GM23248 (cell line): Measurements from ENCODE around the gene GRM7. TPM values are rescaled to one million over a fixed set of nuclear protein-coding genes. Genes with fewer than 3 reads are reported as not detected.

Source experiments
- DNase-seq: peaks from one replicate; pipeline ENCODE4 v3.0.0-alpha.2; 2015
- H2AFZ ChIP-seq: fragments of 200-600 bp; sonication (generic); 2 replicates; pipeline ENCODE4 v1.6.1; 2016; ENCODE audit warnings: antibody characterized with exemption
- H3F3A ChIP-seq: fragments of 200-600 bp; sonication (generic); 2 replicates; pipeline ENCODE4 v1.6.1; 2016; ENCODE audit warnings: mild to moderate bottlenecking, antibody characterized with exemption, mixed run types; ENCODE audit not compliant: insufficient read depth
- H3K27ac ChIP-seq: fragments of 200-600 bp; sonication (generic); 2 replicates; pipeline ENCODE4 v1.5.1; 2016; ENCODE audit warnings: mild to moderate bottlenecking
- H3K27me3 ChIP-seq: fragments of 200-600 bp; sonication (generic); replicated peaks from 2 replicates; pipeline ENCODE4 v1.6.1; 2016; ENCODE audit warnings: mild to moderate bottlenecking; ENCODE audit not compliant: insufficient read depth
- H3K36me3 ChIP-seq: fragments of 200-600 bp; sonication (generic); 2 replicates; pipeline ENCODE4 v1.6.1; 2016; ENCODE audit warnings: low read depth, mild to moderate bottlenecking
- H3K4me1 ChIP-seq: fragments of 200-600 bp; sonication (generic); 2 replicates; pipeline ENCODE4 v1.6.1; 2016; ENCODE audit warnings: mild to moderate bottlenecking; ENCODE audit not compliant: insufficient read depth
- H3K4me2 ChIP-seq: fragments of 200-600 bp; sonication (generic); one replicate; pipeline ENCODE4 v1.6.1; 2016; ENCODE audit warnings: mild to moderate bottlenecking; ENCODE audit not compliant: unreplicated experiment
- H3K4me3 ChIP-seq: fragments of 200-600 bp; sonication (generic); 2 replicates; pipeline ENCODE4 v1.5.1; 2016; ENCODE audit warnings: mild to moderate bottlenecking
- H3K79me2 ChIP-seq: fragments of 200-600 bp; sonication (generic); 2 replicates; pipeline ENCODE4 v1.6.1; 2016; ENCODE audit warnings: mild to moderate bottlenecking; ENCODE audit not compliant: insufficient read depth
- H3K9ac ChIP-seq: fragments of 200-600 bp; sonication (generic); 2 replicates; pipeline ENCODE4 v1.6.1; 2016; ENCODE audit warnings: mild to moderate bottlenecking
- H3K9me2 ChIP-seq: fragments of 200-600 bp; sonication (generic); 2 replicates; pipeline ENCODE4 v1.6.1; 2016; ENCODE audit warnings: mixed run types, mild to moderate bottlenecking, moderate library complexity; ENCODE audit not compliant: insufficient read depth
- H3K9me3 ChIP-seq: fragments of 200-600 bp; sonication (generic); one replicate; pipeline ENCODE4 v1.6.1; 2017; ENCODE audit warnings: low read depth
- H4K20me1 ChIP-seq: fragments of 200-600 bp; sonication (generic); 2 replicates; pipeline ENCODE4 v1.6.0; 2016; ENCODE audit not compliant: insufficient read depth
- EZH2 ChIP-seq: fragments of 200-600 bp; sonication (generic); IDR thresholded peaks from 2 replicates; pipeline ENCODE4 v1.6.1; 2018; ENCODE audit warnings: antibody characterized with exemption, mild to moderate bottlenecking; ENCODE audit not compliant: insufficient read depth, poor library complexity, severe bottlenecking
- EZH2phosphoT487 ChIP-seq: fragments of 200-600 bp; sonication (generic); IDR thresholded peaks from 2 replicates; pipeline ENCODE4 v1.6.1; 2018; ENCODE audit warnings: antibody characterized with exemption, moderate library complexity, mild to moderate bottlenecking, low read depth; ENCODE audit not compliant: insufficient read depth
- WGBS, 2 experiments: methylation state at CpG; one replicate each; pipeline ENCODE4 v1.1.6; 2015 to 2017; ENCODE audit warnings: low lambda C conversion rate in 2 of 2, low coverage in 1 of 2; ENCODE audit errors: missing lambda C conversion rate in 2 of 2; 5-methylcytosine and 5-hydroxymethylcytosine counted together
- in situ Hi-C: fragments of 300-500 bp; cut with MboI; formaldehyde crosslinking; loops from 2 replicates; pipeline ENCODE4 v1.15.0; 2020
- polyA plus RNA-seq: library from polyadenylated mRNA; unstranded; fragments of >200 nt; fragmentation: Nextera tagmentation; extraction: Ambion mirVana; gene quantifications from 2 replicates; pipeline ENCODE4 v1.2.1, GENCODE V29; 2016
- total RNA-seq: library from RNA; depleted of rRNA; stranded (reverse); fragments of >200 nt; shearing (Covaris generic); gene quantifications from 2 replicates; pipeline ENCODE4 v1.2.3, GENCODE V29; 2014

GRM7 gene
- total and polyA plus RNA-seq, 2 experiments from 2014 or later, result not detected

- 48 to 54% methylated on average over 7 of the region's 7 CpGs for WGBS, 2 experiments
- no peaks in the 10 kb centered on the region for H3K79me2 ChIP-seq
- no peak overlapping the region for H3K4me2 ChIP-seq
- H3K27me3 ChIP-seq, result no peaks in the 10 kb centered on the region
- TF ChIP-seq EZH2, result no peak
- TF ChIP-seq EZH2phosphoT487, result no peak
- H3K4me3 ChIP-seq, result no peak overlapping the region
- H3K9me2 ChIP-seq, result no peaks in the 10 kb centered on the region
- H3F3A ChIP-seq, result no peaks in the 10 kb centered on the region
- H3K4me1 ChIP-seq, result no peaks in the 10 kb centered on the region
- no peak overlapping the region for H2AFZ ChIP-seq
- H3K27ac ChIP-seq, result no peak overlapping the region
- no peaks in the 10 kb centered on the region for H4K20me1 ChIP-seq
- in situ Hi-C loops, result no loop called here
- no peaks in the 10 kb centered on the region for H3K36me3 ChIP-seq
- DNase-seq, result no peak
- H3K9me3 ChIP-seq, result no peaks in the 10 kb centered on the region
- H3K9ac ChIP-seq, result no peak overlapping the region
These were observed 432.4 kb downstream of the GRM7 start for GRCh38 chr3:7293286-7293685.

GRCh38 chr3:7305561-7305960, 444.6 kb downstream of the GRM7 start:
- no peak overlapping the region for H2AFZ ChIP-seq
- H3K4me2 ChIP-seq, result no peak overlapping the region
- H3F3A ChIP-seq, result no peaks in the 10 kb centered on the region
- no peak for TF ChIP-seq EZH2
- TF ChIP-seq EZH2phosphoT487, result no peak
- no peak overlapping the region for H3K4me3 ChIP-seq
- H3K27ac ChIP-seq, result no peak overlapping the region
- 43 to 70% methylated on average over 1 of the region's 1 CpG for WGBS, 2 experiments
- H3K4me1 ChIP-seq, result no peaks in the 10 kb centered on the region
- no peak overlapping the region for H3K9ac ChIP-seq
- H3K36me3 ChIP-seq, result no peaks in the 10 kb centered on the region
- peaks cover 8% of the 10 kb centered on the region for H3K9me3 ChIP-seq
- H3K9me2 ChIP-seq, result no peaks in the 10 kb centered on the region
- no peaks in the 10 kb centered on the region for H3K27me3 ChIP-seq
- no peaks in the 10 kb centered on the region for H4K20me1 ChIP-seq
- no peaks in the 10 kb centered on the region for H3K79me2 ChIP-seq
- DNase-seq, result no peak
- in situ Hi-C loops, result no loop called here

GRCh38 chr3:7306901-7307300, 446.0 kb downstream of the GRM7 start:
- in situ Hi-C loops, result no loop called here
- TF ChIP-seq EZH2phosphoT487 (no peak), EZH2 (no peak)
- Histone ChIP-seq H3K4me3 (no peak overlapping the region), H3K79me2 (no peaks in the 10 kb centered on the region), H3K36me3 (no peaks in the 10 kb centered on the region), H3F3A (no peaks in the 10 kb centered on the region), H2AFZ (no peak overlapping the region), H3K9ac (no peak overlapping the region), H3K9me2 (no peaks in the 10 kb centered on the region), H3K4me1 (no peaks in the 10 kb centered on the region), H4K20me1 (no peaks in the 10 kb centered on the region), H3K9me3 (peaks cover 8% of the 10 kb centered on the region), H3K27ac (no peak overlapping the region), H3K27me3 (no peaks in the 10 kb centered on the region), H3K4me2 (no peak overlapping the region)
- whole genome bisulfite sequencing, 2 experiments, result 26 to 44% methylated on average over 3 of the region's 3 CpGs
- no peak for DNase-seq

- in situ Hi-C loops, result no loop called here
- no peaks in the 10 kb centered on the region for H3K27me3 ChIP-seq
- no peaks in the 10 kb centered on the region for H3K36me3 ChIP-seq
- no peak overlapping the region for H3K9ac ChIP-seq
- 43 to 46% methylated on average over 2 of the region's 2 CpGs for WGBS, 2 experiments
- no peak for TF ChIP-seq EZH2phosphoT487
- TF ChIP-seq EZH2, result no peak
- H3K9me3 ChIP-seq, result peaks cover 3% of the 10 kb centered on the region
- H3K79me2 ChIP-seq, result no peaks in the 10 kb centered on the region
- H4K20me1 ChIP-seq, result no peaks in the 10 kb centered on the region
- no peaks in the 10 kb centered on the region for H3F3A ChIP-seq
- no peak overlapping the region for H3K4me2 ChIP-seq
- H3K27ac ChIP-seq, result no peak overlapping the region
- DNase-seq, result no peak
- no peaks in the 10 kb centered on the region for H3K4me1 ChIP-seq
- no peaks in the 10 kb centered on the region for H3K9me2 ChIP-seq
- H2AFZ ChIP-seq, result no peak overlapping the region
- H3K4me3 ChIP-seq, result no peak overlapping the region
These were observed 446.5 kb downstream of the GRM7 start for GRCh38 chr3:7307410-7307809.

GRCh38 chr3:7309641-7310102, 448.8 kb downstream of the GRM7 start:
- no peak overlapping the region for H3K4me2 ChIP-seq
- in situ Hi-C loops, result no loop called here

More at GRCh38 chr3:7309641-7310102, 448.8 kb downstream of the GRM7 start:
- Histone ChIP-seq H3K9ac (no peak overlapping the region), H2AFZ (no peak overlapping the region), H3K9me2 (no peaks in the 10 kb centered on the region), H3K36me3 (no peaks in the 10 kb centered on the region), H3K79me2 (no peaks in the 10 kb centered on the region), H4K20me1 (no peaks in the 10 kb centered on the region), H3K9me3 (peaks cover under 1% of the 10 kb centered on the region), H3K27ac (no peak overlapping the region), H3K27me3 (no peaks in the 10 kb centered on the region), H3K4me1 (no peaks in the 10 kb centered on the region), H3F3A (no peaks in the 10 kb centered on the region), H3K4me3 (no peak overlapping the region)
- DNase-seq, result no peak
- no peak for TF ChIP-seq EZH2phosphoT487
- no peak for TF ChIP-seq EZH2
- 0 to 2% methylated on average over 3 of the region's 3 CpGs for WGBS, 2 experiments
